Dendritic cell treated with granulocyte-macrophage colony-stimulating factor and Interleukin-4, amounts not matched to agents 40 ng/mL and 50 ng/mL, for 4 days (primary cell): Measurements from ENCODE around the gene AS3MT.

Source experiments
- H3K27ac Mint-ChIP-seq: one replicate; pipeline ENCODE4 v1.8.0; 2022; ENCODE audit warnings: mild to moderate bottlenecking, mixed read lengths
- H3K27me3 Mint-ChIP-seq: one replicate; pipeline ENCODE4 v1.8.0; 2022; ENCODE audit warnings: mild to moderate bottlenecking, mixed read lengths
- H3K36me3 Mint-ChIP-seq: one replicate; pipeline ENCODE4 v1.8.0; 2022; ENCODE audit warnings: low read depth, mixed read lengths
- H3K4me1 Mint-ChIP-seq: one replicate; pipeline ENCODE4 v1.8.0; 2022; ENCODE audit warnings: low read depth, mixed read lengths
- H3K4me3 Mint-ChIP-seq: one replicate; pipeline ENCODE4 v1.8.0; 2022; ENCODE audit warnings: mild to moderate bottlenecking, moderate library complexity, mixed read lengths
- H3K9me3 Mint-ChIP-seq: one replicate; pipeline ENCODE4 v1.8.0; 2022; ENCODE audit warnings: mixed read lengths
- intact Hi-C: fragments of 100-400 bp; cut with micrococcal nuclease; formaldehyde crosslinking; loops from one replicate; pipeline ENCODE4 v1.15.0; 2022

AS3MT gene

DNA sequence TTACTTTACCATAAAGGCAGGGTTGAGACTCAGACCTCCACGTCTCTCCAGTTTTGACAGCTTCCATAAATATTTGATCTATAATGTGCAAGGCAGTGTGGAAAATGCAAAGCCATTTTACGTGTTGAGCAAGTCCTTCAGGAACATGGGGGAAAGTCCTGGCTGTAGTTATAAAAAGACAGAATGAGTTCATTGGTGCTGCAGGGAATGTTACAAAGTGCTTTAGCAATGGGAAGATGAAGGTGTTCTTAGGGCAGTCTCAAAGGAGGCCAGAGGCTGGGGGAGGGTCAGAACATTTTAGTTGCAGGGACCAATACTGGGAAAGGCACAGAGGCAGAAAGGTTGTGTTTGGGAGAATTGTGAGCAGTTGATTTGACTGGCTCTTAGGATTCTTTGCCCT is 76.7 kb downstream of the AS3MT start:
- no peaks in the 10 kb centered on the region for H3K27me3 Mint-ChIP-seq
- no peaks in the 10 kb centered on the region for H3K4me1 Mint-ChIP-seq
- H3K4me3 Mint-ChIP-seq: no peak overlapping the region
- H3K27ac Mint-ChIP-seq: no peak overlapping the region
- H3K9me3 Mint-ChIP-seq: no peaks in the 10 kb centered on the region
- intact Hi-C loops: no loop called here
- H3K36me3 Mint-ChIP-seq: no peaks in the 10 kb centered on the region

- intact Hi-C loops: no loop called here
- H3K4me1 Mint-ChIP-seq: no peaks in the 10 kb centered on the region
- H3K27ac Mint-ChIP-seq: no peak overlapping the region
- no peak overlapping the region for H3K4me3 Mint-ChIP-seq
- no peaks in the 10 kb centered on the region for H3K9me3 Mint-ChIP-seq
- no peaks in the 10 kb centered on the region for H3K36me3 Mint-ChIP-seq
- no peaks in the 10 kb centered on the region for H3K27me3 Mint-ChIP-seq
Observed at GRCh38 chr10:102946992-102947391, 77.7 kb downstream of the AS3MT start.

- no peak overlapping the region for H3K4me3 Mint-ChIP-seq
- H3K9me3 Mint-ChIP-seq: no peaks in the 10 kb centered on the region
- no peaks in the 10 kb centered on the region for H3K4me1 Mint-ChIP-seq
- H3K36me3 Mint-ChIP-seq: no peaks in the 10 kb centered on the region
- H3K27ac Mint-ChIP-seq: no peak overlapping the region
- intact Hi-C loops: no loop called here
- H3K27me3 Mint-ChIP-seq: no peaks in the 10 kb centered on the region
Observed at GRCh38 chr10:102948176-102948575, 78.9 kb downstream of the AS3MT start.

GRCh38 chr10:102948786-102949185 is 79.5 kb downstream of the AS3MT start:
- Mint-ChIP-seq H3K4me3 (no peak overlapping the region), H3K36me3 (no peaks in the 10 kb centered on the region), H3K27ac (no peak overlapping the region), H3K4me1 (no peaks in the 10 kb centered on the region), H3K27me3 (no peaks in the 10 kb centered on the region), H3K9me3 (no peaks in the 10 kb centered on the region)
- intact Hi-C loops: no loop called here

GRCh38 chr10:102949916-102950315 is 80.6 kb downstream of the AS3MT start:
- H3K27me3 Mint-ChIP-seq: no peaks in the 10 kb centered on the region
- H3K27ac Mint-ChIP-seq: no peak overlapping the region
- H3K4me3 Mint-ChIP-seq: no peak overlapping the region
- intact Hi-C loops: no loop called here
- H3K9me3 Mint-ChIP-seq: no peaks in the 10 kb centered on the region
- no peaks in the 10 kb centered on the region for H3K36me3 Mint-ChIP-seq
- no peaks in the 10 kb centered on the region for H3K4me1 Mint-ChIP-seq

DNA sequence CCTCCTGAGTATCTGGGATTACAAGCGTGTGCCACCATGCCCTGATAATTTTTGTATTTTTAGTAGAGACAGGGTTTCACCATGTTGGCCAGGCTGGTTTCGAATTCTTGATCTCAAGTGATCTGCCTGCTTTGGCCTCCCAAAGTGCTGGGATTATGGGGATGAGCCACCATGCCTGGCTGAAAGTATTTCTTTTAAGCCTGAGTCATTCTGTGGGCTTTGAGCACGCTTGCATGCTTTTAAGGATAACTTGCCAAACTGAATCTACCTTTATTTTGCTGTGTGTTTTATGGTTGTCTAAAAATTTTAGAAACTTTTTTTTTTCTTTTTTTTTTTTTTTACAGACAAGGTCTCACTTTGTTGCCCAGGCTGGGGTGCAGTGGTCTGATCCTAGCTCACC is 82.0 kb downstream of the AS3MT start:
- intact Hi-C loops: no loop called here

More for the DNA sequence above, 82.0 kb downstream of the AS3MT start:
- no peaks in the 10 kb centered on the region for H3K9me3 Mint-ChIP-seq
- H3K27ac Mint-ChIP-seq: no peak overlapping the region
- no peaks in the 10 kb centered on the region for H3K36me3 Mint-ChIP-seq
- H3K27me3 Mint-ChIP-seq: no peaks in the 10 kb centered on the region
- no peak overlapping the region for H3K4me3 Mint-ChIP-seq
- no peaks in the 10 kb centered on the region for H3K4me1 Mint-ChIP-seq
